Measurements from ENCODE around the gene FOLR2.

DNA sequence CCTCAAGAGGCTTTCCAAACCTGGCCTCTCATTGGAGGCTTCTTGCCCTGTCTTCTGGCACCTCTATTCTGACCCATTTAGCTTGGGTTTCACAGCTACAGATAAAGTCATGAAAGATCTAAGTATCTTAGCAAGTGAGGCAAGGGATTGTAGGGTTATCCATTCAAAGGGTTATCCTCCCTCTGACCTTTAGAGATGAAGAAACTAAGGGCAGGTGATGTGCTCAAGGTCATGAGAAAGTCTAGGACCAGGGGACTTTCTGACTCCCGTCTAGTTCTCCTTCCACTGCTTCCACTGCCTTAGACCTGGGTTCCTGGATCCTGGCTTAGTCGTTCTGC lies 20.1 kb downstream of the FOLR2 start:
- TF ChIP-seq EZH2 (IDR thresholded peaks at IDR 0.05; ENCODE audit: insufficient read depth, poor library complexity, severe bottlenecking), result no peak
- TF ChIP-seq EZH2phosphoT487 (IDR thresholded peaks at IDR 0.05; ENCODE audit: insufficient read depth, low read depth), result no peak
